HG02973 (cell line): ENCODE measurements around the gene MREG.

Experiments used
- ATAC-seq: cut with Tn5 transposase; IDR thresholded peaks from one replicate; pipeline ENCODE4 v1.9.1; 2021; ENCODE audit warnings: moderate library complexity; ENCODE audit not compliant: unreplicated experiment

Gene MREG

GRCh38 chr2:215920244-215921100 is 92.9 kb downstream of the MREG start:
- ATAC-seq, result peak; percentile 51

- ATAC-seq, result no peak
Observed at GRCh38 chr2:215919624-215920243, 93.6 kb downstream of the MREG start.

- ATAC-seq, result no peak
Observed at GRCh38 chr2:215918901-215919599, 94.3 kb downstream of the MREG start.

GRCh38 chr2:215917953-215918620 is 95.3 kb downstream of the MREG start:
- ATAC-seq, result peak; percentile 86

GRCh38 chr2:215915441-215915840 is 97.9 kb downstream of the MREG start:
- no peak for ATAC-seq

- no peak for ATAC-seq
Observed at GRCh38 chr2:215914777-215915165, 98.6 kb downstream of the MREG start.

GRCh38 chr2:215914054-215914776 is 99.1 kb downstream of the MREG start:
- no peak for ATAC-seq

GRCh38 chr2:215912299-215912842 is 101.0 kb downstream of the MREG start:
- no peak for ATAC-seq

- ATAC-seq, result no peak
Observed at GRCh38 chr2:215911301-215912085, 101.9 kb downstream of the MREG start.

GRCh38 chr2:215910180-215910579 is 103.2 kb downstream of the MREG start:
- no peak for ATAC-seq

- ATAC-seq, result no peak
Observed at GRCh38 chr2:215907147-215907546, 106.2 kb downstream of the MREG start.

- ATAC-seq, result no peak
Observed at GRCh38 chr2:215906458-215906857, 106.9 kb downstream of the MREG start.

- ATAC-seq, result no peak
Observed at GRCh38 chr2:215905691-215906090, 107.7 kb downstream of the MREG start.

- no peak for ATAC-seq
Observed at GRCh38 chr2:215904101-215904500, 109.2 kb downstream of the MREG start.

- ATAC-seq, result no peak
Observed at GRCh38 chr2:215903203-215903602, 110.1 kb downstream of the MREG start.

- no peak for ATAC-seq
Observed at GRCh38 chr2:215901796-215902195, 111.6 kb downstream of the MREG start.

GRCh38 chr2:215900843-215901242 is 112.5 kb downstream of the MREG start:
- peak; percentile 64 for ATAC-seq

GRCh38 chr2:215900203-215900611 is 113.1 kb downstream of the MREG start:
- no peak for ATAC-seq
